ENCODE data around the gene CDHR3.
A peak's percentile ranks its signal among the peaks of the same experiment; 100 is the strongest.

The CDHR3 gene

GRCh38 chr7:106009503-106010226 is 46.6 kb downstream of the CDHR3 start:
- no peak overlapping the region for H3K4me2 ChIP-seq (ENCODE audit: low read depth, low read length, poor library complexity, severe bottlenecking)

DNA sequence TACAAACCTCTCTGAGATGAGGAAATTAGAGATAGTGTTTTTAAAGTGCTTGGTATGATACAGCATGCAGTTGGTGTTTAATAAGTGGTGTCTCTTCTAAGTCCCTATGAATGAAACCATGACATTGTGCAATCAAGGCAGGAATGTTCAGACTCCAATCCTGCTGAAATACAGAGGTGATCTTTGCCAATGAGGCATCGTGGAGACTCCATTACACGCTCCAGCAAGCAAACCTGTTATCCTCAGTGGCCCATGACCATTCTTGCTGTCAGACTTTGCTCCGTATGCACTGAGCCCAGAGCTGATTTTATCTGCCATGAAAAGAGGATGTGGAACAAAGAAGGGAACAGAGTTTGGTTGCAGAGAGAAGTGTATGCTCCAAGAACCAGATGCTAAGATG is 47.3 kb downstream of the CDHR3 start:
- Histone ChIP-seq H3K27me3 (ENCODE audit: low read length) (no peaks in the 10 kb centered on the region), H3K27ac (ENCODE audit: low read depth, low read length) (no peak overlapping the region), H3F3A (ENCODE audit: insufficient read depth) (no peaks in the 10 kb centered on the region), H3K9me3 (ENCODE audit: insufficient read depth, low read length) (peaks cover 10% of the 10 kb centered on the region; the same call in 1 of the 2 replicates), H3K9ac (ENCODE audit: low read length) (no peak overlapping the region), H3K9me2 (replicated peaks; ENCODE audit: insufficient read depth, low read length) (no peaks in the 10 kb centered on the region), H3K36me3 (ENCODE audit: low read length) (no peaks in the 10 kb centered on the region), H3K4me3 (ENCODE audit: insufficient read depth, low read length, poor library complexity, severe bottlenecking) (no peak overlapping the region), H4K20me1 (ENCODE audit: low read depth, low read length) (no peaks in the 10 kb centered on the region), H3K79me2 (ENCODE audit: insufficient read depth, low read length) (no peaks in the 10 kb centered on the region), H3K4me2 (ENCODE audit: low read depth, low read length, poor library complexity, severe bottlenecking) (no peak overlapping the region), H2AFZ (ENCODE audit: low read depth, low read length, severe bottlenecking) (no peak overlapping the region)
- TF ChIP-seq CTCF (IDR thresholded peaks at IDR 0.05; ENCODE audit: insufficient read depth, low read length, poor library complexity, severe bottlenecking) (no peak), EZH2phosphoT487 (conservative IDR thresholded peaks at IDR 0.05; ENCODE audit: low read length) (no peak)

More at GRCh38 chr7:106009503-106010226, 46.6 kb downstream of the CDHR3 start:
- H3K79me2 ChIP-seq (ENCODE audit: insufficient read depth, low read length) = no peaks in the 10 kb centered on the region
- no peaks in the 10 kb centered on the region for H3K9me2 ChIP-seq (replicated peaks; ENCODE audit: insufficient read depth, low read length)
- TF ChIP-seq EZH2phosphoT487 (conservative IDR thresholded peaks at IDR 0.05; ENCODE audit: low read length) = no peak
- TF ChIP-seq CTCF (IDR thresholded peaks at IDR 0.05; ENCODE audit: insufficient read depth, low read length, poor library complexity, severe bottlenecking) = peak; percentile 98
- H2AFZ ChIP-seq (ENCODE audit: low read depth, low read length, severe bottlenecking) = no peak overlapping the region
- H3K27me3 ChIP-seq (ENCODE audit: low read length) = no peaks in the 10 kb centered on the region
- H3K9ac ChIP-seq (ENCODE audit: low read length) = no peak overlapping the region
- H3K36me3 ChIP-seq (ENCODE audit: low read length) = no peaks in the 10 kb centered on the region
- no peak overlapping the region for H3K4me3 ChIP-seq (ENCODE audit: insufficient read depth, low read length, poor library complexity, severe bottlenecking)
- H3K9me3 ChIP-seq (ENCODE audit: insufficient read depth, low read length) = peaks cover 10% of the 10 kb centered on the region; the same call in 1 of the 2 replicates
- no peaks in the 10 kb centered on the region for H4K20me1 ChIP-seq (ENCODE audit: low read depth, low read length)
- H3K27ac ChIP-seq (ENCODE audit: low read depth, low read length) = no peak overlapping the region
- no peaks in the 10 kb centered on the region for H3F3A ChIP-seq (ENCODE audit: insufficient read depth)

DNA sequence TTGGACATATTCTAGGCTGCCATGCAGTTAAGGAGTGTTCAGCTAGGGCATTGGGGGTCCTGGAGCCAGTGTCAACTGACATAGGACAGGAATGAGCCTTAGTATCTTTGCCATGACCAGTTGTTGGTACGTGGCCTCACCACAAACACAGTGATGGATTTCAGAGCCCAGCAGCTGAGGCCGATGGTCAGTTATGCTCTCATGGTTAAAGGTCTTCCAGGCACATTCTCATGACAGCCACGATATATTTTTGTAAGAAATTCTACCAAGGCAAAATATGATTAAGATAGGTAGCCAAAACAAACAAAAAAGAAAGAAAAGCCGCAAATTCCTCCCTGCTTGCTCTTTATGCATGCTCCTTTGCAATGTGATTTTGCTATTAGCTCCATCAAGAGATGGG is 47.8 kb downstream of the CDHR3 start:
- Histone ChIP-seq H2AFZ (ENCODE audit: low read depth, low read length, severe bottlenecking) (no peak overlapping the region), H3K9me3 (ENCODE audit: insufficient read depth, low read length) (peaks cover 10% of the 10 kb centered on the region; the same call in 1 of the 2 replicates), H3F3A (ENCODE audit: insufficient read depth) (no peaks in the 10 kb centered on the region), H3K27ac (ENCODE audit: low read depth, low read length) (no peak overlapping the region), H3K9me2 (replicated peaks; ENCODE audit: insufficient read depth, low read length) (no peaks in the 10 kb centered on the region), H3K4me3 (ENCODE audit: insufficient read depth, low read length, poor library complexity, severe bottlenecking) (no peak overlapping the region), H3K27me3 (ENCODE audit: low read length) (no peaks in the 10 kb centered on the region), H3K79me2 (ENCODE audit: insufficient read depth, low read length) (no peaks in the 10 kb centered on the region), H3K4me2 (ENCODE audit: low read depth, low read length, poor library complexity, severe bottlenecking) (no peak overlapping the region), H4K20me1 (ENCODE audit: low read depth, low read length) (no peaks in the 10 kb centered on the region), H3K9ac (ENCODE audit: low read length) (no peak overlapping the region), H3K36me3 (ENCODE audit: low read length) (no peaks in the 10 kb centered on the region)
- TF ChIP-seq EZH2phosphoT487 (conservative IDR thresholded peaks at IDR 0.05; ENCODE audit: low read length) (no peak), CTCF (IDR thresholded peaks at IDR 0.05; ENCODE audit: insufficient read depth, low read length, poor library complexity, severe bottlenecking) (no peak)

Data from SU-DHL-6 (cell line).